Mammary epithelial cell (primary cell): Measurements from ENCODE around the gene CCNF.

Source experiments
- EZH2 ChIP-seq: IDR thresholded peaks from 2 replicates; pipeline ENCODE4 v1.6.1; 2012; ENCODE audit warnings: low read length, inconsistent platforms, borderline replicate concordance
- TF ChIP-seq, protein P1 (sequence below), 2 donors: IDR thresholded peaks in 1 of 2; conservative IDR thresholded peaks in 1 of 2; 2 replicates each; pipeline ENCODE4 v1.5.1; 2011 to 2012; ENCODE audit warnings: inconsistent platforms in 2 of 2, low read length in 2 of 2, mild to moderate bottlenecking in 2 of 2, control low read depth in 1 of 2, low read depth in 1 of 2; ENCODE audit not compliant: insufficient read depth in 1 of 2; ENCODE audit errors: extremely low read depth in 1 of 2

DNA sequence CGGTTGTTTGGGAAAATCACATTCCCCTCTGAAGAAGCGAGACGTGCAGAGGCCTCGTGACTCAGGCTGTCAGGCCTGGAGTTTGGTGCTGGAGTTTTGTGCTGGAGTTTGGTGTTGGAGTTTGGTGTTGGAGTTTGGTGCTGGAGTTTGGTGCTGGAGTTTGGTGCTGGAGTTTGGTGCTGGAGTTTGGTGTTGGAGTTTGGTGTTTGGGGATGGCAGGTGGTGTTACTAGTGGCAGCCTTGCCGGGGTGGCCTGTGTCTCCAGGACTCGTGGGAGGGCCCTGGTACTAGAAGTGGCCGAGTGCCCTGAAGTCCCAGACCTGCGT lies 58.2 kb downstream of the CCNF start:
- TF ChIP-seq, protein P1, sequence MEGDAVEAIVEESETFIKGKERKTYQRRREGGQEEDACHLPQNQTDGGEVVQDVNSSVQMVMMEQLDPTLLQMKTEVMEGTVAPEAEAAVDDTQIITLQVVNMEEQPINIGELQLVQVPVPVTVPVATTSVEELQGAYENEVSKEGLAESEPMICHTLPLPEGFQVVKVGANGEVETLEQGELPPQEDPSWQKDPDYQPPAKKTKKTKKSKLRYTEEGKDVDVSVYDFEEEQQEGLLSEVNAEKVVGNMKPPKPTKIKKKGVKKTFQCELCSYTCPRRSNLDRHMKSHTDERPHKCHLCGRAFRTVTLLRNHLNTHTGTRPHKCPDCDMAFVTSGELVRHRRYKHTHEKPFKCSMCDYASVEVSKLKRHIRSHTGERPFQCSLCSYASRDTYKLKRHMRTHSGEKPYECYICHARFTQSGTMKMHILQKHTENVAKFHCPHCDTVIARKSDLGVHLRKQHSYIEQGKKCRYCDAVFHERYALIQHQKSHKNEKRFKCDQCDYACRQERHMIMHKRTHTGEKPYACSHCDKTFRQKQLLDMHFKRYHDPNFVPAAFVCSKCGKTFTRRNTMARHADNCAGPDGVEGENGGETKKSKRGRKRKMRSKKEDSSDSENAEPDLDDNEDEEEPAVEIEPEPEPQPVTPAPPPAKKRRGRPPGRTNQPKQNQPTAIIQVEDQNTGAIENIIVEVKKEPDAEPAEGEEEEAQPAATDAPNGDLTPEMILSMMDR (conservative IDR thresholded peaks at IDR 0.05 in 1 of 2, IDR thresholded peaks at IDR 0.05 in 1 of 2; ENCODE audit: extremely low read depth in 1 of 2, insufficient read depth in 1 of 2, low read depth in 1 of 2, low read length in 2 of 2) = no peak
- TF ChIP-seq EZH2 = no peak
